K562 (cell line): ENCODE data around the gene LENEP.

Experiments
- CBFB ChIP-seq: sonication (generic); formaldehyde crosslinking; IDR thresholded peaks from 2 replicates; pipeline ENCODE4 v1.4.0; 2020; ENCODE audit warnings: mild to moderate bottlenecking, missing genetic modification reagents
- E2F1 ChIP-seq: sonication (generic); formaldehyde crosslinking; IDR thresholded peaks from 2 replicates; pipeline ENCODE4 v1.8.1; 2023; ENCODE audit warnings: mild to moderate bottlenecking, missing genetic modification reagents, moderate library complexity
- FOXK1 ChIP-seq: sonication (generic); formaldehyde crosslinking; IDR thresholded peaks from 2 replicates; pipeline ENCODE4 v1.8.0; 2022; ENCODE audit warnings: missing genetic modification reagents, mild to moderate bottlenecking, borderline replicate concordance
- GATA2 ChIP-seq: sonication (generic); formaldehyde crosslinking; IDR thresholded peaks from 2 replicates; pipeline ENCODE4 v1.4.0; 2020; ENCODE audit warnings: mild to moderate bottlenecking, missing genetic modification reagents
- HBP1 ChIP-seq: fragments of 450-650 bp; formaldehyde crosslinking; IDR thresholded peaks from 2 replicates; pipeline ENCODE4 v1.4.0; 2022; ENCODE audit warnings: missing genetic modification characterization
- KDM4B ChIP-seq, 2 experiments: fragments of 450-650 bp in 1 of 2; sonication (generic) in 1 of 2; IDR thresholded peaks; 2 replicates each; pipeline ENCODE4 v1.6.1; 2016 to 2017; ENCODE audit warnings: borderline replicate concordance in 2 of 2, antibody characterized with exemption in 1 of 2, low read depth in 1 of 2, mild to moderate bottlenecking in 1 of 2
- NBN ChIP-seq: fragments of 450-650 bp; IDR thresholded peaks from 2 replicates; pipeline ENCODE4 v1.6.1; 2016; ENCODE audit warnings: low read depth, mild to moderate bottlenecking
- NCOR1 ChIP-seq: fragments of 450-650 bp; IDR thresholded peaks from 2 replicates; pipeline ENCODE4 v1.6.1; 2016; ENCODE audit warnings: mild to moderate bottlenecking, moderate library complexity
- POLR2A ChIP-seq: fragments of 450-650 bp; conservative IDR thresholded peaks from 2 replicates; pipeline ENCODE4 v1.6.1; 2016
- POLR2G ChIP-seq: fragments of 200-400 bp; formaldehyde crosslinking; IDR thresholded peaks from 2 replicates; pipeline ENCODE4 v1.6.1; 2017; ENCODE audit warnings: low read depth, mild to moderate bottlenecking, antibody characterized with exemption, low read length, moderate library complexity
- ZNF398 ChIP-seq: fragments of 250-450 bp; sonication (Bioruptor Pico); IDR thresholded peaks from 2 replicates; pipeline ENCODE4 v1.8.0; 2021; ENCODE audit warnings: moderate library complexity, mild to moderate bottlenecking, inconsistent platforms
- TF ChIP-seq, protein P1 (sequence below): IDR thresholded peaks from 2 replicates; pipeline ENCODE4 v1.6.1; 2012; ENCODE audit warnings: low read depth, low read length, improper control_type of control experiment, borderline replicate concordance
- TF ChIP-seq, protein P2 (sequence below), 3 experiments: IDR thresholded peaks in 2 of 3; conservative IDR thresholded peaks in 1 of 3; 2 replicates each; pipeline ENCODE4 v1.5.1; 2011 to 2012; ENCODE audit warnings: low read length in 3 of 3, mild to moderate bottlenecking in 3 of 3, control low read depth in 2 of 3, improper control_type of control experiment in 1 of 3, inconsistent platforms in 1 of 3, low read depth in 1 of 3, mixed read lengths in 1 of 3, moderate library complexity in 1 of 3; ENCODE audit not compliant: insufficient read depth in 2 of 3

- TF ChIP-seq, protein P1, sequence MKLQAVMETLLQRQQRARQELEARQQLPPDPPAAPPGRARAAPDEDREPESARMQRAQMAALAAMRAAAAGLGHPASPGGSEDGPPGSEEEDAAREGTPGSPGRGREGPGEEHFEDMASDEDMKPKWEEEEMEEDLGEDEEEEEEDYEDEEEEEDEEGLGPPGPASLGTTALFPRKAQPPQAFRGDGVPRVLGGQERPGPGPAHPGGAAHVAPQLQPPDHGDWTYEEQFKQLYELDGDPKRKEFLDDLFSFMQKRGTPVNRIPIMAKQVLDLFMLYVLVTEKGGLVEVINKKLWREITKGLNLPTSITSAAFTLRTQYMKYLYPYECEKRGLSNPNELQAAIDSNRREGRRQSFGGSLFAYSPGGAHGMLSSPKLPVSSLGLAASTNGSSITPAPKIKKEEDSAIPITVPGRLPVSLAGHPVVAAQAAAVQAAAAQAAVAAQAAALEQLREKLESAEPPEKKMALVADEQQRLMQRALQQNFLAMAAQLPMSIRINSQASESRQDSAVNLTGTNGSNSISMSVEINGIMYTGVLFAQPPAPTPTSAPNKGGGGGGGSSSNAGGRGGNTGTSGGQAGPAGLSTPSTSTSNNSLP: no peak
- TF ChIP-seq NBN: no peak
- no peak for TF ChIP-seq E2F1 (CRISPR knock-in tag)
- TF ChIP-seq NCOR1: no peak
- no peak for TF ChIP-seq POLR2A
- no peak for TF ChIP-seq HBP1 (CRISPR knock-in tag)
- TF ChIP-seq POLR2G: no peak
- TF ChIP-seq GATA2: no peak
- no peak for TF ChIP-seq KDM4B (IDR thresholded peaks at IDR 0.05; ENCODE audit: borderline replicate concordance in 2 of 2, low read depth in 1 of 2)
- TF ChIP-seq FOXK1 (CRISPR knock-in tag): no peak
- no peak for TF ChIP-seq ZNF398 (CRISPR knock-in tag)
- no peak for TF ChIP-seq CBFB
- TF ChIP-seq, protein P2, sequence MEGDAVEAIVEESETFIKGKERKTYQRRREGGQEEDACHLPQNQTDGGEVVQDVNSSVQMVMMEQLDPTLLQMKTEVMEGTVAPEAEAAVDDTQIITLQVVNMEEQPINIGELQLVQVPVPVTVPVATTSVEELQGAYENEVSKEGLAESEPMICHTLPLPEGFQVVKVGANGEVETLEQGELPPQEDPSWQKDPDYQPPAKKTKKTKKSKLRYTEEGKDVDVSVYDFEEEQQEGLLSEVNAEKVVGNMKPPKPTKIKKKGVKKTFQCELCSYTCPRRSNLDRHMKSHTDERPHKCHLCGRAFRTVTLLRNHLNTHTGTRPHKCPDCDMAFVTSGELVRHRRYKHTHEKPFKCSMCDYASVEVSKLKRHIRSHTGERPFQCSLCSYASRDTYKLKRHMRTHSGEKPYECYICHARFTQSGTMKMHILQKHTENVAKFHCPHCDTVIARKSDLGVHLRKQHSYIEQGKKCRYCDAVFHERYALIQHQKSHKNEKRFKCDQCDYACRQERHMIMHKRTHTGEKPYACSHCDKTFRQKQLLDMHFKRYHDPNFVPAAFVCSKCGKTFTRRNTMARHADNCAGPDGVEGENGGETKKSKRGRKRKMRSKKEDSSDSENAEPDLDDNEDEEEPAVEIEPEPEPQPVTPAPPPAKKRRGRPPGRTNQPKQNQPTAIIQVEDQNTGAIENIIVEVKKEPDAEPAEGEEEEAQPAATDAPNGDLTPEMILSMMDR (IDR thresholded peaks at IDR 0.05 in 2 of 3, conservative IDR thresholded peaks at IDR 0.05 in 1 of 3; ENCODE audit: insufficient read depth in 2 of 3, low read depth in 1 of 3, low read length in 3 of 3): no peak
Observed at GRCh38 chr1:154957091-154957657, 36.2 kb upstream of the LENEP start.
